ENCODE results near the gene GPR139. TPM values are rescaled to one million over a fixed set of nuclear protein-coding genes. Genes with fewer than 3 reads are reported as not detected.

GPR139 gene
- not detected in 2 replicates for total RNA-seq (2014; rRNA removed; shearing (Covaris generic))

DNA sequence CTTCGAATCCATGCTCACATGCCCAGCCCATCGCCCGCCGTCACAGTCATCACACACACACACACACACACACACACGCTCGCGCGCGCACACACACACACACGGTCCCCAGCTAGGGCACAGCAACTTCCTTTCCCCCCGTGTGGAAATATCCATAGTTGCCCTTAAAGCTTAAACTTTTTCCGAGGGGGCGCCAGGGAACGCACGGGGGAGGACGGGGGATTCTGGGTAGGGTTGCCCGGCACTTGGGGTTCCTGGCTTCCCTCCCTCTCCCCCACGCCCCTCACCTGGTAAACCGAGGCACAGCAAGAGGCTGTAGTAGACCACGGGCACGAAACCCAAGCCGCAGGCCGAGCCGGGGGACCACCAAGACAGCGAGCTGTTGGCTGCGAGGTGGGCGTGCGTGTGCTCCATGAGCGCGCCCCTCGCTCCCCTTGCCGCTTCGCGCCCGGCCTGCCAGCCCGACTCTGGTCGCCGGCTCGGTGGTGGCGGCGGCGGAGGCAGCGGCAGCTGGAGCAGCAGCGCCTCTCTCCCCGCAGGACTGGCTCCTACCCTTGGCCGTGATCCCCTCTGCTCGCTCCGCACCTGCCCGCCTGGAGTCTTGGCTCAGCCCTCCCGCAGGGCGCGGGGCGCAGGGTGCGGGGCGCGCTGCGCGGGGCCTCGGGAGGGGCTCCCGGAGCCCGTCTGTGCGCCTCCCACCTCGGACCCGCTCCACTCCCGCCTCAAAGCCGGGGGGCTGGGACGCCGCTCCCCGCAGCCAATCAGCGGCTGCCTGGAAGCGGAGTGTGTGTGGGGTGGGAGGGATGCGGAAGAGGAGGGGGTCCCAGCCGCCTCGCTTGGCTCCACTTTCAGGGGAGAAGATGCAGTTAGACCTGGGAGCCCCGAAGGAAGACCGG lies at the start of gene GPR139:
GPR139 (minus strand) TSS at position 688 of the 896 bp plus-strand sequence; CDS start at position 414, 274 bp downstream.
- no peak for DNase-seq (ENCODE audit: low read depth)

DNA sequence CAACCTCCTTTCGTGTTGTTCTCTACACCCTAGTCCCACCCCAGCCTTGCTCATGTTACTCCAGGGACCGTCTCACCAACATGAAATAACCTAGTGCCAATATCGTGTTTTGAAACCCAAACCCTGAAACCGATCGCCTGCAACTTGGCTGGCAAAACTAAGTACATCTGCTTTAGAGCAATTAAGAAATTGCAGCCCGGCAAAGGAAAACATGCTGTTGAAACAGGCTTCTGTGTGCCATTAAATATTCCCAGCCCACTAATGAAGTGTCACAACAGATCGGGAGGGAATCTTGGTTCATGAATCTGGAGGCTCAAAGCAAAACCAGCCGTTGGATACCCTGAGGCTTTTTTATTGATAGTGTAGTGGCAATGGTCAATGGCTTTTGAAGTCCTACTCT lies 48.3 kb upstream of the GPR139 start:
- DNase-seq (ENCODE audit: low read depth) = no peak

DNA sequence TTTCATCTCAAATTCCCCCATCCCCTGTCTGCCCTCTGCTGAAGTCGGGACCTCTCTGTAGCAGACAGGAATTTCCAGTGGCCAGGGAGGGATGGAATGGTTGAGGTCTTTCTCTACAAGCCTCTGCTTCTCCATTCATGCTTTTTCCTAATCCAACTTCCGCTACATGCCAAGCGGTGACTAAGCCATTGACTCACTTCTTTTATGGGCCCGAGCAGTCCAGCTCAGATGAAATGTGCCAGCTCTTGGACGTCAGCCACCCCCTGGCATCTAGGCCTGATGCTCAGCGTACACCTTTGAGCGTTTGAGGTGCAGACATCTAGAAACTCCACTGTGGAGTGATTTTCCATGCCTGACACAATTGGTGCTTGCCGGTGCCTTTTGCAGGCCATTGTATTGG lies 40.7 kb upstream of the GPR139 start:
- DNase-seq (ENCODE audit: low read depth) = peak; percentile 69

DNA sequence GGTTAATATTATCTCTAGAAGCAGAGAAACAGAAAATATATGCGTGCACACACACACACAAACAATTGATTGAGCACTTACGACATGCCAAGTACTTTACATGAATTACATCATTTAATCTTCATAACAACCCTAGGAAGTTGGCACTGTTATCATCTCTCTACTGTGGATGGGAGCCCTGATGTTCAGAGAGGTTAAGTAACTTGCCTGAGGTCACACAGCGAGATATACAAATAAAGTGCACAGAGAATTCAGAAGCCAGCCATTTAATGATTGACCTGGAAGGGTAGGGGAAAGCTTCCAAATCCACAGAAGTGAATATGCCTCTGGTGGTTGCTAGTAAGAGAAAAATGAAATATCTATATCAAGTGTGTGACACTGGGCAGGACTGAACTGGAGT lies 37.5 kb upstream of the GPR139 start:
- no peak for DNase-seq (ENCODE audit: low read depth)

DNA sequence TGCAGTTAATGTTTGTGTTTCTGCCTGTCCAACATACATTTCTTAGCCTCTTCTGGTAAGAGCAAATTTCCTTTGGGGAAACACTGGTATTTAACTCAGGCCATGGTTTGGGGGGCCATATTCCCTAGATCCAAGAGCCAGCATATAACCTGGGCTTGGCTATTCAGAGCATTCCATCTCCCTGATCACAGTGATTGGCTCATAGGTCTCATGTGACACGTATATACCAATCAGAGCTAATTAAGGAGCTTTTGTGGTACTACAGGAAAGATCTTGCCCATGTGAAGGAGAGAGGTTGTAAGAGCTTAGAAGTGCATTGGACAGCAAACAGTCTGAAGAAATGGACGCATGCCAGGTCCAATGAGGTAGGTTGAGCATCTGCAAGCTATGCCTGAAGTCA lies 33.4 kb upstream of the GPR139 start:
- DNase-seq (ENCODE audit: low read depth) = no peak

DNA sequence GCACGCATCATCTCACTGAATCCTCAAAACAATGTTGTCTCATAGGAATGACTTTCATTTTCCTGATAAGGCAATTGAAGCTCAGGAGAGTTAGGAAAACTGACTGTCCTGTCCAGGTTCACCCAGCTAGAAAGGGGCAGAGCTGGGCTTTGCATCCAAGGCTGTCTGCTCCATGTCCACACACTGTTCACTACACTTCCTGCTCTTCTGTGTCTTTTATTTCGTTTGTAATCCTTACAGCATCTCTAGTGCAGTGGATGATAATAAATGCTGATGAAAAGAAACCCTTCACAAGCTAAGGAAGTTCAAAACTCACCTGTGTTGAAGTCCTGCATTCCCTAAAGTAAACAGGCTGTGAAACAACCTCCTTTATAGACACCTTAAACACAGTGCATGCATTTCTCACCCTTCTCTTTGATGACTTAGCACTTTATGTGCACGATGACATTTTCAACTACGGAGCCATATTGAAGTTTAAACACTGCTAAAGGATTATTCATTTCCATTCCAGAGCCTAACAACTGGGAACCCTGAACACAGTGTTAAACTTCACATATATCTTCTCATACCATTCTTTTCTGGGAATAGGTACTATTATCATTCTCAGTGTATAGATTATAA lies 31.0 kb upstream of the GPR139 start:
- DNase-seq (ENCODE audit: low read depth) = no peak

DNA sequence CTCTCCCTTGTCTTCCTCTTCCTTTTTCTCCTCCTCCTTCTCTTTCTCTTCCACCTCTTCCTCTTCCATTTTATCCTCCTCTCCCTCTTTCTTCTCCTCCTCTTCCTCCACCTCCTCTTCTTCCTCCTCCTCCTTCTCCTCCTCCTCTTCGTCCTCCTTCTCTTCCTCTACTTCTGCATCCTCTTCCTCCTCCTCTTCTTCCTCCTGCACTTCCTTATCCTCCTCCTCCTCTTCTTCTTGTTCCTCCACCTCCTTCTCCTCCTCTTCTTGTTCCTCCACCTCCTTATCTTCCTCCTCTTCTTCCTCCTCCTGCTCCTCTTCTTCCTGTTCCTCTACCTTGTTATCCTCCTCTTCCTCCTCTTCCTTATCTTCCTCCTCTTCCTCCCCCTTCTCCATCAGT lies 28.8 kb upstream of the GPR139 start:
- DNase-seq (ENCODE audit: low read depth) = no peak

DNA sequence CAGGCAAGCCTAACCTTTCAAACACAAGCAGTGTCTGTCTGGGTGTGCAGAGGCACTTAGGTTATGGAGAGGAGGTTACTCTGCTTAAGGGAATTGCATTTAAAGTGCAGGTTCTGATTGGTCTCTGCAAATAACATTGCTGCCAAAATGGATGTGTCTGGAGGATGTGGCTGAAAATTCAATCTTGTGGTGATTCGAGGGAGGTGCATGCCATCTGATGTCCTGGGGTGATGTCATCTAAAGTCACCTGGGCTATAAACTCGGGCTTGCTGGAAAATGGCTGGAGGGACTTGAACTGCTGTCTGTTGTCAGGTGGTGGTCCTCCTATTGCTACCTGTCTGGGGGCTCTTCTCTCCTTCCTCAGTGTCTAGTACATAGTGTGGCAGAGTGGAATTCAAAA lies 28.3 kb upstream of the GPR139 start:
- no peak for DNase-seq (ENCODE audit: low read depth)

DNA sequence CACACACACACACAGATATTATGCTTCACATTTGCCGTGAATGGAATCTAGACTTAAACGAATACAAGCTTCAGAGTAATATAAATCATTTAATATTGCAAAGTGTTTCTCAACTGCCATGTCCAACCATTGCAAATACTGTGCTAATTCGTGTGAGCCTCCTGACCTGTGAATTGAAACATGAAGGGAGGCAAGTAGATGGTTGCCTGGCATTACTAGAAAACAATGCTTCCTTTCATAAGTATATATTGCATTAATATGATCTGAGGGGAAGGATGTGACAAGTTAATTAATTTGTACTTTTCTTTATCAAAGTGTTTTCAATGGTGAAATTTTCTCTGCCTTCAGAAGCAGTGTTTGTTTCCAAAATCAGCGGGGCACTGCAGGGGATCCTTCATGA lies 25.7 kb upstream of the GPR139 start:
- no peak for DNase-seq (ENCODE audit: low read depth)

DNA sequence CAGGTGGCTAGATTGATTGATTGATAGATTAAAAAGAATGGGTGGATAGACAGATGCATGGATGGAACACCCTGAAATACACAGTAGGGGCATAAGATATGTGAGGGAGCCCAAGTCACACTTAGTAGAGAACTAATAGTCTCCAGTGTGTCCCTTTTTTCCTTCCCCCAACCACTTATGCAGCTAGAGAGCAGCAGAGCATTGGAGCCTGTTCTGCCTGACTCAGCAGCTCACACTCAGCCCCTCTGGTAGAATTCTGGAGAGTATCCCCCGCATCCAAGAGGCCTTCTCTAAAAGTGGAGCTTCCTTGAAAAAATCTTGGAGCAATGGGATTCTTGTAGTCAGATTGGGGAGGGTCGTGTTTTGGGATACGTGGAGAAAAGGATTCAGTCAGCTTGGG lies 20.5 kb upstream of the GPR139 start:
- DNase-seq (ENCODE audit: low read depth) = no peak

DNA sequence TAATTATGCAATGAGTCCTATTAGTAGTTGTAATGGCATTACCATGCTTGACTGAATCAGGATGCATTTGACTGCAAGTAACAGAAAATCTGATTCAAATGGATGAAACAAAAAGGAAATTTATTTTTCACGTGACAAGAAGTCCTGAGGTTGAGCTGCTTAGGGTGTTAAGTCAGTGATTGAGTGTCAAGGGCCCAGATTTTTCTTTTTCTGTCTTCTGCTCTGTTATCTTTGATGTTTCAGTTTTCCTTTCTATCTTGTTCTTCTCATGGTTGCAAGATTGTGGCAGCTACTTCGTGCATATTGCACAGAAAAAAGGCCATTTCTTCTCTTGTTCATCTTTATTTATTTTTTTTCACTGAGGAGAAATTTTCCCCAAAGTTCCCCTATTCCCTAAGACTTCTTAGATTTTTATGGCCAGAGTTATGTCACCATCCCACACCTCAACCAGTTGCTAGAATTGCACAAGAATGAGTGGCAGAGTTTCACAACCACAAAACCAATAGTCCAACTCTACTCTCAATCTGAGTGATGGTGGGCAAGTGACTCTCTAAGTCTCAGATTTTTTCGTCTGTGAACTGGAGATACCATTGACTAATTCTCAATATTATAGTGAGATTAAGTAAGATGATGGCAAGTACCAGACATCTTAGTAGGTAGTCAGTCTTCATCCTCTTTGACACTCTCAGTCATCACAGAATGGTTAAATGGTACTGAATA lies 15.7 kb upstream of the GPR139 start:
- DNase-seq (ENCODE audit: low read depth) = no peak

DNA sequence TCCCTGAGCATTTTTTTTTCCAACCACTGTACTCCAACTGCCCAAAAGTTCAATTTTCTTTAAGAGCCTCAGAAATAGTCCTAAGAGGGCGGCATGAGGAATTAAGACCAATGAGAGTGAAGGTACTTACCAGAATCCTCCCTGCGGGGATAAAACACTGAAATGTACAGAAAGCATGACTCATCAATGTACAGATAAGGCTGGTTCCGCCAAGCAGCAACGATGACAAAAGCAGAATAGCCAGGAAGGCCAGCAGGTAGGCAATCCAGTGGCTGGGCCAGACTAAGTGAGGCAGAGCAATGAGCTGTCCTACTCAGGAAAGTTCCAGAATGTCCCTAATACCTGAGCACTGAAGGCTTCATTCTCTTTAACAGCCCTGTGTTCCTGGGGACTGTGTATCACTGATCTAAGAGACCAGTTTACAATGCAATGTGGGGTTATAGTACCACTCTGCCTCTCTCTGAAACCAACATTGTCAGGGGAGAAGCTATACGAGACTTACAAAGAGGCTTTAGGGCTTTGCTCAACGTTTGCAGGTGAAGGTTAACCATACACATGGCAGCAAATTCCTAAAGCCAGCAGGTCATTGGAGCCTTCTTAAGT lies 11.0 kb upstream of the GPR139 start:
- DNase-seq (ENCODE audit: low read depth) = peak; percentile 2

DNA sequence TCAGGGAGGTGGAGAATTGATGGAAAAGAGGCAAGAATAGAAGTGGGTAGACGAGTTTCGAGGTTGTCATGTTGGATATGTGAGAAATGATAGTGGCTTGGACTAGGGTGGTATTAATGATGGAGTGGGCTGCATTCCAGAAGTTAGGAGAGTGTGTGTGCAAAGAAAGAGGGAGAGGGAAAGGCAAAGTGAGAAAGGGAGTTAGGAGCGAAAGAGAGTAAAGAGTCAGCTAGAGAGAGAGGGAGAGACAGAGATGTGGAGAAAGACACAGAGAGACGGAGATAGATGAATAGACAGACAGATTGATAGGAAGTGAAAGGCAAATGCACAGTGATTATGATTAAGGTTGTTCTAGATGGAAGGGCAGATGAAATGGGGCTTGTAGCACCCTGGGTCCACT lies 5.4 kb upstream of the GPR139 start:
- DNase-seq (ENCODE audit: low read depth) = no peak

DNA sequence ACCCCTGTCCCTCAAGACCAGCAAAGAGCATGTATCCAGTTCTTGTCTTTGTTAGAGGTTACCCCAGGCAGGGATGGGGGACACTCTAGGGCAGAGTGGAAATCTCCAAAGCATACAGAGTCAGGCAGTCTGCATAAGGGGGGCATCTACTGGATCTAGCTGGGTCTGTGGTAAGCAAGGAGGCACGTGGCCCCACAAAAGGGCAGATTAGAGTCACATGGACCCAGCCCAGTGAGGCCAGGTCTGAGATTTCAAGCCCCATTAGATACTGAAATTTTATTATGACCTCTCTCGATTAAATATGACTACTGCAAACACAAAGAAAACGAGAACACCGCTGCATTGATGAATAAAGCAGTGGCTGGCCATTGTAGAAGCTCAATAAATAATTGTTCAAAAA lies 1.6 kb upstream of the GPR139 start:
- no peak for DNase-seq (ENCODE audit: low read depth)

DNA sequence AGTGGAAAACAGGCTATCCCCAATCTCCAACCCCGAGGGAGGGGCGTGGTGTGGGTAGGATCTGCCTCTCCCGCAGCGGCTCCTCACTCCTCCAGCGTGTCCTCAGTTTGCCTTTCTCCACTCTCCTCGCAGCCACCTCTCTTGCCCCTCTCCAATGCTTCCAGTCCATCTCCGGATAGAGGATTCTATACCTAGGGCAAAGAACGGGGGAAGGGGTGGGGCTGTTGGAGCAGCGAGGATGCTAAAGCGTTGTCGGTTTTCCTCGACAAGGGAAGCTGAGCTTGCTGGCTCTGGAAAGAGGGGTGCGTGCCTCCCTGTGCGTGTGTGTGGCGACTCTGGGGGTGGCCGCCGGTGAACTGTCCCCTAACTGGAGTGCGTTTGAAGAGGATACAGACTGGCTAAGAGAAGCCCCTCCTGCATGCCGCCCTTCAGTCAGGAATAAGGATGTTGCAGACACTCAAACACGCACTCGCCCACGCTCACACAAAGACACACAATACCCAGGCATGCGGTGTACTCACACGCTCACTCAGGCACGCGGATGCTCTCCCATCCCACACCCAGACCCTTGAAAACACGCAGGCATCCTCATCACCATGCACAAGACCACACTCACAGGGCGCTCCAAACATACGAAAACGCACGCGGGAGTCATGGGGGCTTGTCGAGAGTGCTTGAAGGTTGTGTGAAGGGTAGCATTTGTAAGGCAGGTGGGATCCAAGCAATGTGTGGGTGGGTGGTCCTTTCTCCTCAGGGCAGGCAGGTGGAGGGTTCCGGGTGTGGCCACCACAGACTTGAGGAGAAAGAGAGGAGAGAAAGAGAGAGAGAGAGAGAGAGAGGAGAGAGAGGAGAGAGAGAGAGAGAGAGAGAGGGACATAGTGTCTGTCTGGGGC lies 655 bp upstream of the GPR139 start:
- DNase-seq (ENCODE audit: low read depth) = no peak

DNA sequence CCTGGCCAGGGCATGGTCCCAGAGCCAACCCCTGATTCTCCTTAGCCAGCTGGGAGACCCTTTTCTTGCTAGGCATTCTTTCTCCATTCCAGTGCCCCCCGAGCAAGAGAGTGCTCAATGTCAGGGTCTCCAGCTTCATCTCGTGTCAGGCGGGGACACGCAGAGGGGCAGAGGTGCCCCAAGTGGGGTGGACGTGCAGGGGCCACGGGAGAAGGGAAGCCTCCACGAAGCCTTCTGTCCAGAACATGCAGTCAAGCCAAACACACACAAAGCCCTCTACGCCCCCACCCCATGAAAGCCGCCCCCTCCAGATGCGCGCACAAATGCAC lies 852 bp downstream of the GPR139 start:
- DNase-seq (ENCODE audit: low read depth) = no peak

DNA sequence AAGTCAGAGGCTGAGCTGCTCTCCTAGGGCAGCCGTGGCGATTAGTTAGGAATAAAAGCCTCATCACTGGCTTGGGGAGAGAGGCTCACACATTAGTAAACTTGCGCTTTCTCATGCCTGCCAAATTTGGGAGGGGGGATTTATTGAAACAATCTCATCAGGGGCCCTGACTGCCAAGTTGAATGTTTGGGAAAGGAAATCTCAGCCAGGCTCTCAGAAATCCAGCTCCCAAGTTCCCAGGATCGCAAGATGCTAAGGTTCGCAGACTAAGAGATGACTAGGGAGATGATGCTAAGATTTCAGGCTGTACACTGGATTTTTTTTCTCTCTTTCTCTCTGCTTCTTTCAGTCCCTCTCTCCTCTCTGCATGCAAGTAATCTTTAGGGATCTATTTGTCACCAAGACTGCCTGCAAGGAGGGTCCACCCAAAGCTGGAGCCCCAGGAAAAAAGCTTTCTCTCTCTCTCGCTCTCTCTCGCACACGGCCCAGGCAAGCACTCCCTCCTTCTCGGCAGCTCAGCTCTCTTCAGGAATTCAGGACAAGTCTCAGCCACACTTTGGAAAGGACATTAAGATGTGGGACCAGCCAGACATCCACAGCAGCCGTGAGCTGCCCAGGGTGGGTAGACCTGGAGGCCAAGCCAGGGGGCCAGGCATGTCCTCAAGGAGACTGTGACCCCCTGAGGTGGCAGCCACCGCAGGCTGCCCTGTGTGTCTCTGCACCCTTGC lies 1.4 kb downstream of the GPR139 start:
- no peak for DNase-seq (ENCODE audit: low read depth)

DNA sequence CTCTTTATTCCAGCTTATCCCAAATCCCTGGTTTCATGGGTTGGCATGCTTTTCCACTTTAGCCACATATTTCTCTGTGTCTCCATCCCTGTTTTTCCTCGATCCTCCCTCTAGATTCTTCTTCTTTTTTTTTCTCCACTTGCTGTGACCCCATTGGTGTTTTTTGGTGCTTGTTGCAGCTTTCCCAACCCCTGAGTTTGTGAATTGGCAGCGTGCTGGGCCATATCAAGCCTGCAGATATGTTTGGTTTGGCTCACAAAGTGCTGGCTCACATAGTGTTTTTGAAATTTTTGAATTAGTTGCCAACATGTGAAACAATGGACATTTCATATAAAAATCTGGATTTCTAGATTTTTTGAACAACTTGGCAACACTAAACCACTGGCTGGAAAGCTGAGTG lies 8.8 kb downstream of the GPR139 start:
- no peak for DNase-seq (ENCODE audit: low read depth)

DNA sequence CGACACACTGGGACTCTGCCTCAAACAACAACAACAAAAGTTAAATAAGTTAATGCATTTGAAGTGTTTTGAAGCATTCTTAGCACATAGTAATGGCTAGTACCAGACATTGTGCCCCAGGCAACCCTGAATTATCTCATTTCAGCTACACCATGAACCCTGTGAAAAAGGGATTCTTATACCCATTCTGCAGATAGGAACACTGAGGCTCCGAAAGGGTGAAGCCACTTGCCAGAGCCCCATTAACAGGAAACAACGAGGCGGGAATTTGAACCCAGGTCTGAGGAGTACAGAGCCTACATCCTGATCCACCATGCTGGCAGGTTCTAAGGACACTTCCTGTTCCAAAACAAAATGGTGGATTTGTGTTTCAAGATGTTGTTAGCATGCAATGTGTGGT lies 9.2 kb downstream of the GPR139 start:
- no peak for DNase-seq (ENCODE audit: low read depth)

DNA sequence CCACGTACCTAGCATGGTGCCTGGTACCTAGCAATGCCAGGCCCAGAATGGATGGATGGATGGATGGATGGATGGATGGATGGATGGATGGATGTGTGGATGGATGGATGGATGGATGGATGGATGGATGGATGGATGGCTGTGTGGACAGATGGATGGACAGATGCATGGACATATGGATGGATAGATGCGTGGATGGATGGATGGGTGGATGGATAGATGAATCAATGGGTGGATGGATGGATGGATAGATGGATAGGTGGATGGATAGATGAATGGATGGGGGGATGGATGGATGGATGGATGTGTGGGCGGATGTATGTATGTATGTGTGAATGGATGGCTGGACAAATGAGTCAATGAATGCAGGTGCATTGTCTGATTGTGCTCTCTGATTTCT lies 12.6 kb downstream of the GPR139 start:
- no peak for DNase-seq (ENCODE audit: low read depth)

DNA sequence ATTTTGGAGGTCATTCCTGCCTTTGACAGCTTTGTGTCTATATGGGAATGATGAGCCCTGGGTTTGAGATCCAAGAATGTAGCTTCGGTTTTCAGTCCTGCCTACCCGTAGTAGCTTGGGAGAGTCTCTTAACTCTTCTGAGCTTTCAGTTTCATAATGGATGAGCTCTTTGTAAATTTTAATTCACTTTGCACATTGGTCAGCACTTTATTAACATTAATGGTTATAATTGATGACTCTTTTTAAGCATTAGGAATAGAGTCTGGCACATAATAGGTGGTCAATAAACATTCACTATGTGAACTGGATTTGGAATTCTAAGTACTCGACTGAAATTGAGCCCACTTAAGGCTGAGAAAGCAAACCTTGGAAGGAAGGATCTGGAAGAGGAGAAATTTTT lies 17.3 kb downstream of the GPR139 start:
- DNase-seq (ENCODE audit: low read depth) = no peak

Data from RPMI7951 (cell line).